Trophoblast cell (in vitro differentiated cells and primary cell): ENCODE measurements around the gene POP4.

ENCODE experiments used
- DNase-seq, 2 donors: peaks; one replicate each; pipeline ENCODE4 v3.0.0-alpha.2; 2016
- H2AFZ ChIP-seq: 2 replicates; pipeline ENCODE4 v1.6.1; 2013; ENCODE audit warnings: low read length, moderate library complexity, mild to moderate bottlenecking; ENCODE audit not compliant: insufficient read depth, poor library complexity
- H2AK5ac ChIP-seq: 2 replicates; pipeline ENCODE4 v1.6.1; 2013; ENCODE audit warnings: mild to moderate bottlenecking, low read length
- H2BK120ac ChIP-seq: 2 replicates; pipeline ENCODE4 v1.6.1; 2013; ENCODE audit warnings: low read length, mild to moderate bottlenecking, moderate library complexity; ENCODE audit not compliant: insufficient read depth, poor library complexity
- H2BK12ac ChIP-seq: 2 replicates; pipeline ENCODE4 v1.6.1; 2013; ENCODE audit warnings: mild to moderate bottlenecking, low read length, moderate library complexity
- H2BK5ac ChIP-seq: 2 replicates; pipeline ENCODE4 v1.6.1; 2013; ENCODE audit warnings: low read length, low read depth, moderate library complexity, mild to moderate bottlenecking; ENCODE audit not compliant: poor library complexity
- H3K14ac ChIP-seq: 2 replicates; pipeline ENCODE4 v1.6.1; 2013; ENCODE audit warnings: mild to moderate bottlenecking, low read length
- H3K18ac ChIP-seq: 2 replicates; pipeline ENCODE4 v1.6.1; 2013; ENCODE audit warnings: mild to moderate bottlenecking, low read length
- H3K23ac ChIP-seq: 2 replicates; pipeline ENCODE4 v1.6.1; 2013; ENCODE audit warnings: low read length
- H3K27ac ChIP-seq: 2 replicates; pipeline ENCODE4 v1.5.1; 2013; ENCODE audit warnings: low read depth, mild to moderate bottlenecking, inconsistent platforms, low read length, moderate library complexity
- H3K27me3 ChIP-seq: 2 replicates; pipeline ENCODE4 v1.6.1; 2013; ENCODE audit warnings: inconsistent platforms, mild to moderate bottlenecking, low read length, moderate library complexity; ENCODE audit not compliant: insufficient read depth
- H3K36me3 ChIP-seq, 2 experiments: 1 replicate in 1 of 2; 2 replicates in 1 of 2; pipeline ENCODE4 v1.6.1; 2013; ENCODE audit warnings: low read length in 2 of 2, mild to moderate bottlenecking in 2 of 2, moderate library complexity in 1 of 2; ENCODE audit not compliant: insufficient read depth in 2 of 2, control insufficient read depth in 1 of 2
- H3K4ac ChIP-seq: 2 replicates; pipeline ENCODE4 v1.6.1; 2013; ENCODE audit warnings: low read depth, mild to moderate bottlenecking, low read length, moderate library complexity
- H3K4me1 ChIP-seq, 2 experiments: 1 replicate in 1 of 2; 2 replicates in 1 of 2; pipeline ENCODE4 v1.6.1; 2013; ENCODE audit warnings: low read length in 2 of 2, mild to moderate bottlenecking in 2 of 2, moderate library complexity in 1 of 2; ENCODE audit not compliant: insufficient read depth in 2 of 2, control insufficient read depth in 1 of 2
- H3K4me2 ChIP-seq: 2 replicates; pipeline ENCODE4 v1.6.1; 2013; ENCODE audit warnings: inconsistent platforms, mild to moderate bottlenecking, low read length, moderate library complexity
- H3K4me3 ChIP-seq: 2 replicates; pipeline ENCODE4 v1.5.1; 2013; ENCODE audit warnings: mild to moderate bottlenecking, low read depth, low read length, inconsistent platforms
- H3K79me1 ChIP-seq: one replicate; pipeline ENCODE4 v1.6.1; 2013; ENCODE audit warnings: low read length
- H3K79me2 ChIP-seq: 2 replicates; pipeline ENCODE4 v1.6.1; 2013; ENCODE audit warnings: low read length, mild to moderate bottlenecking; ENCODE audit not compliant: control insufficient read depth, insufficient read depth, poor library complexity
- H3K9ac ChIP-seq: 2 replicates; pipeline ENCODE4 v1.6.1; 2013; ENCODE audit warnings: mild to moderate bottlenecking, low read length
- H3K9me3 ChIP-seq: 2 replicates; pipeline ENCODE4 v1.6.1; 2013; ENCODE audit warnings: low read depth, mild to moderate bottlenecking, control low read depth, inconsistent platforms, low read length; ENCODE audit not compliant: insufficient read depth
- H4K12ac ChIP-seq: 2 replicates; pipeline ENCODE4 v1.6.1; 2013; ENCODE audit warnings: low read depth, mild to moderate bottlenecking, low read length, moderate library complexity
- H4K8ac ChIP-seq: 2 replicates; pipeline ENCODE4 v1.6.1; 2013; ENCODE audit warnings: low read depth, mild to moderate bottlenecking, low read length, moderate library complexity
- H4K91ac ChIP-seq: one replicate; pipeline ENCODE4 v1.6.1; 2013; ENCODE audit warnings: low read depth, mild to moderate bottlenecking, low read length, moderate library complexity
- WGBS: extraction: QIAGEN DNeasy Blood & Tissue Kit; methylation state at CpG from one replicate; pipeline ENCODE4 v1.1.7; 2013; ENCODE audit warnings: missing lambda C conversion rate; ENCODE audit not compliant: insufficient read length, insufficient coverage; ENCODE audit errors: extremely low coverage; 5-methylcytosine and 5-hydroxymethylcytosine counted together

POP4 gene

GRCh38 chr19:29620931-29621351, 14.9 kb downstream of the POP4 start:
- DNase-seq, result no peak
- Histone ChIP-seq H3K9ac (no peak overlapping the region), H2BK120ac (no peak overlapping the region), H2AFZ (no peak overlapping the region), H2AK5ac (no peak overlapping the region), H4K12ac (no peak overlapping the region), H4K91ac (no peak overlapping the region), H3K4ac (no peak overlapping the region), H3K79me1 (no peaks in the 10 kb centered on the region), H3K4me1 (peaks cover 0 to 3% of the 10 kb centered on the region in 2 experiments), H2BK12ac (no peak overlapping the region), H3K9me3 (no peaks in the 10 kb centered on the region), H3K18ac (no peak overlapping the region), H3K14ac (no peak overlapping the region), H2BK5ac (no peak overlapping the region), H3K23ac (no peak overlapping the region), H3K4me2 (no peak overlapping the region), H3K79me2 (no peaks in the 10 kb centered on the region), H4K8ac (no peak overlapping the region), H3K4me3 (no peak overlapping the region), H3K27me3 (no peaks in the 10 kb centered on the region), H3K27ac (no peak overlapping the region), H3K36me3 (peaks cover 7 to 8% of the 10 kb centered on the region in 2 experiments)
- WGBS, result no CpG with 5 or more reads among the region's 15 CpGs

GRCh38 chr19:29622166-29623070, 16.3 kb downstream of the POP4 start:
- Histone ChIP-seq H3K18ac (no peak overlapping the region), H2BK12ac (no peak overlapping the region), H3K23ac (no peak overlapping the region), H3K9ac (no peak overlapping the region), H2BK120ac (no peak overlapping the region), H3K79me2 (no peaks in the 10 kb centered on the region), H4K12ac (no peak overlapping the region), H3K27me3 (no peaks in the 10 kb centered on the region), H3K79me1 (no peaks in the 10 kb centered on the region), H2AFZ (no peak overlapping the region), H2BK5ac (no peak overlapping the region), H3K9me3 (no peaks in the 10 kb centered on the region), H3K36me3 (no peaks in the 10 kb centered on the region), H3K4ac (no peak overlapping the region), H3K4me1 (peaks cover 0 to 3% of the 10 kb centered on the region in 2 experiments), H4K8ac (no peak overlapping the region), H4K91ac (no peak overlapping the region), H3K14ac (no peak overlapping the region), H3K4me3 (no peak overlapping the region), H2AK5ac (no peak overlapping the region), H3K27ac (no peak overlapping the region), H3K4me2 (no peak overlapping the region)
- peak; percentile 71 to 77 for DNase-seq
- WGBS, result no CpG with 5 or more reads among the region's 23 CpGs

GRCh38 chr19:29623726-29624488, 17.8 kb downstream of the POP4 start:
- Histone ChIP-seq H3K14ac (peak overlapping the region; percentile 22), H3K4me2 (no peak overlapping the region), H3K79me1 (no peaks in the 10 kb centered on the region), H3K23ac (no peak overlapping the region), H3K36me3 (no peaks in the 10 kb centered on the region), H2BK120ac (no peak overlapping the region), H4K12ac (no peak overlapping the region), H3K27me3 (no peaks in the 10 kb centered on the region), H2AFZ (no peak overlapping the region), H3K9ac (no peak overlapping the region), H2BK12ac (no peak overlapping the region), H4K91ac (no peak overlapping the region), H3K4ac (no peak overlapping the region), H3K18ac (no peak overlapping the region), H4K8ac (no peak overlapping the region), H3K4me3 (no peak overlapping the region), H3K27ac (no peak overlapping the region), H3K9me3 (no peaks in the 10 kb centered on the region), H2AK5ac (no peak overlapping the region), H3K79me2 (no peaks in the 10 kb centered on the region), H3K4me1 (peaks cover 0 to 3% of the 10 kb centered on the region in 2 experiments), H2BK5ac (no peak overlapping the region)
- DNase-seq, result no peak
- no CpG with 5 or more reads among the region's 18 CpGs for WGBS

DNA sequence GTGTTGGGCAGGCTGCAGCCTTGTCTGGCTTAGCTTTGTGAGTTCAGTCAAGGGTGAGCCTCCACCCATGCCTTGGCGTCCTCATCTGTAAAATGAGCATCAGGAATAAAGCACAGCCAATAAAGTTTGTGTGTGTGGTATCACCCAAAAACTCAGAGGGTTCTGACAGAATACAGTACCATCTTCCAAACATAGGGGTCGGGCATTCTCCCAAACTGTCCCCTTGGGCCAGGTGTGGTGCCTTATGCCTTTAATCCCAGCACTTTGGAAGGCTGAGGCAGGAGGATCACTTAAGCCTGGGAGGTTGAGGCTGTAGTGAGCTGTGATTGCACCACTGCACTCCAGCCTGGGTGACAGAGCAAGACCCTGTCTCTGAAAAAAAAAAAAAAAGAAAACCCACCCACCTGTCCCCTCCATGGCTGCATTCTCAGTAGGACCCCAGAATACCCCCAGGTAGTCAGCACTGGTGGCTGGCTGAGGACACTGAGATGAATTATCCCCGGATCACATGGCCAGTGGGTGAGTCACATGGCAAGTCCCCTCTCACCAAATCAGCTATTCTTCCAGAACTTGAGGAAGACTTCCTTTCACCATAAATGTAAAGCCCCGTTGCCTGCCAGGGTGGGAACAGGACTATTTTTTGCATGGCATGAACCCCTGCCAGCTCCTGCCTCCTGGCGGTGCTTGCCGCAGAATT, 18.6 kb downstream of the POP4 start:
- Histone ChIP-seq H3K27ac (no peak overlapping the region), H3K14ac (no peak overlapping the region), H3K23ac (no peak overlapping the region), H3K18ac (no peak overlapping the region), H2AK5ac (no peak overlapping the region), H3K4me3 (no peak overlapping the region), H3K79me1 (no peaks in the 10 kb centered on the region), H3K27me3 (no peaks in the 10 kb centered on the region), H4K12ac (no peak overlapping the region), H3K4me2 (no peak overlapping the region), H3K9me3 (no peaks in the 10 kb centered on the region), H4K91ac (no peak overlapping the region), H2BK120ac (no peak overlapping the region), H2BK5ac (no peak overlapping the region), H2BK12ac (no peak overlapping the region), H2AFZ (no peak overlapping the region), H3K36me3 (no peaks in the 10 kb centered on the region), H3K9ac (no peak overlapping the region), H3K4me1 (peaks cover 0 to 3% of the 10 kb centered on the region in 2 experiments), H3K79me2 (no peaks in the 10 kb centered on the region), H3K4ac (no peak overlapping the region), H4K8ac (no peak overlapping the region)
- DNase-seq, result no peak
- no CpG with 5 or more reads among the region's 6 CpGs for WGBS
